Gastroesophageal sphincter (tissue), 4 donors: ENCODE results near the gene CCNI. TPM values are rescaled to one million over a fixed set of nuclear protein-coding genes. Genes with fewer than 3 reads are reported as not detected.
A peak's percentile ranks its signal among the peaks of the same experiment; 100 is the strongest.

ENCODE experiments used
- ATAC-seq: fragments of 150-250 bp; one replicate; pipeline ENCODE4 v1.9.1; 2016; ENCODE audit warnings: mild to moderate bottlenecking, moderate library complexity
- H3K27ac ChIP-seq, 4 donors: fragments of 200-600 bp; sonication (generic) in 3 of 4; 1 replicate in 3 of 4; 2 replicates in 1 of 4; pipeline ENCODE4 v1.5.1; 2016 to 2019
- H3K27me3 ChIP-seq: fragments of 200-600 bp; sonication (generic); one replicate; pipeline ENCODE4 v1.5.1; 2019
- H3K36me3 ChIP-seq, 2 donors: fragments of 200-600 bp; sonication (generic); one replicate each; pipeline ENCODE4 v1.5.1; 2019; ENCODE audit warnings: control low read depth in 1 of 2
- H3K4me1 ChIP-seq, 3 donors: fragments of 200-600 bp; sonication (generic); 1 replicate in 2 of 3; 2 replicates in 1 of 3; pipeline ENCODE4 v1.5.1; 2016 to 2019; ENCODE audit warnings: control low read depth in 2 of 3
- H3K4me3 ChIP-seq, 2 donors: fragments of 200-600 bp; sonication (generic); one replicate each; pipeline ENCODE4 v1.5.1; 2019; ENCODE audit warnings: mild to moderate bottlenecking in 1 of 2, moderate library complexity in 1 of 2
- H3K9me3 ChIP-seq, 3 donors: fragments of 200-600 bp; sonication (generic); one replicate each; pipeline ENCODE4 v1.5.1; 2017 to 2019; ENCODE audit warnings: control low read depth in 2 of 3
- EP300 ChIP-seq: sonication (generic); formaldehyde crosslinking; IDR thresholded peaks from one replicate; pipeline ENCODE4 v1.6.1; 2017; ENCODE audit warnings: antibody characterized with exemption, mild to moderate bottlenecking
- POLR2A ChIP-seq, 2 donors: fragments of 450-650 bp; IDR thresholded peaks; one replicate each; pipeline ENCODE4 v1.6.1; 2017; ENCODE audit warnings: antibody characterized with exemption in 2 of 2, mild to moderate bottlenecking in 2 of 2, moderate library complexity in 1 of 2
- POLR2AphosphoS5 ChIP-seq: sonication (generic); formaldehyde crosslinking; IDR thresholded peaks from one replicate; pipeline ENCODE4 v1.6.1; 2017; ENCODE audit warnings: antibody characterized with exemption
- WGBS, 2 donors: methylation state at CpG; one replicate each; pipeline ENCODE4 v1.1.5; 2018; ENCODE audit warnings: low coverage in 1 of 2; 5-methylcytosine and 5-hydroxymethylcytosine counted together
- total RNA-seq, 4 donors: library from RNA; depleted of rRNA; stranded (reverse); fragments of >200 nt; gene quantifications; one replicate each; pipeline ENCODE4 v1.1.0, GENCODE V29; 2016
- TF ChIP-seq, protein P1 (sequence below), 4 experiments: fragments of 200-600 bp in 2 of 4; fragments of 450-650 bp in 2 of 4; sonication (generic) in 1 of 4; IDR thresholded peaks; one replicate each; pipeline ENCODE4 v1.5.1; 2017 to 2019; ENCODE audit warnings: antibody characterized with exemption in 4 of 4, mild to moderate bottlenecking in 2 of 4, moderate library complexity in 2 of 4

Gene CCNI
- total RNA-seq, 4 donors from 2014 or later, result 307 to 378 (median 358) TPM

DNA sequence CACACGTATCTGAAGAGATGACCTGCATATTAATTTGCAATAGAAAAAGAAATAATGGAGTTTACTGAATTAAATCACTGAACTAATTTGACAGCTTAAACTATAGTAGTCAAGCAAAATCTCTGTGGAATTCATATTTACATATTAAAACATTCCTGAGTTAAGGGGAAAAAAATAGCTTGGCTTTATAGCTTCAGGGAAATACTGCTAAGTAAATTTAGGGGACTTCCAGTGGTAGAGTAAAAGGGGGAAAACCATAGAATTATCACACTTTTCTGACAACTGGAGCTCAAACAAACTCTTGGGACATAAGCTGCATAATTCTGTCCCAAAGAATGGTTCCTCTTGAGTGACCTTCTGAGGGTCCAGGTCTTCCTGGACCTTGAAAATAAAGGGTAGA lies 28.6 kb upstream of the CCNI start:
- TF ChIP-seq, protein P1, sequence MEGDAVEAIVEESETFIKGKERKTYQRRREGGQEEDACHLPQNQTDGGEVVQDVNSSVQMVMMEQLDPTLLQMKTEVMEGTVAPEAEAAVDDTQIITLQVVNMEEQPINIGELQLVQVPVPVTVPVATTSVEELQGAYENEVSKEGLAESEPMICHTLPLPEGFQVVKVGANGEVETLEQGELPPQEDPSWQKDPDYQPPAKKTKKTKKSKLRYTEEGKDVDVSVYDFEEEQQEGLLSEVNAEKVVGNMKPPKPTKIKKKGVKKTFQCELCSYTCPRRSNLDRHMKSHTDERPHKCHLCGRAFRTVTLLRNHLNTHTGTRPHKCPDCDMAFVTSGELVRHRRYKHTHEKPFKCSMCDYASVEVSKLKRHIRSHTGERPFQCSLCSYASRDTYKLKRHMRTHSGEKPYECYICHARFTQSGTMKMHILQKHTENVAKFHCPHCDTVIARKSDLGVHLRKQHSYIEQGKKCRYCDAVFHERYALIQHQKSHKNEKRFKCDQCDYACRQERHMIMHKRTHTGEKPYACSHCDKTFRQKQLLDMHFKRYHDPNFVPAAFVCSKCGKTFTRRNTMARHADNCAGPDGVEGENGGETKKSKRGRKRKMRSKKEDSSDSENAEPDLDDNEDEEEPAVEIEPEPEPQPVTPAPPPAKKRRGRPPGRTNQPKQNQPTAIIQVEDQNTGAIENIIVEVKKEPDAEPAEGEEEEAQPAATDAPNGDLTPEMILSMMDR (IDR thresholded peaks at IDR 0.05), result no peak
- TF ChIP-seq POLR2A (IDR thresholded peaks at IDR 0.05) (no peak), POLR2AphosphoS5 (no peak), EP300 (no peak)
- no peaks in the 10 kb centered on the region for H3K9me3 ChIP-seq
- H3K4me1 ChIP-seq, result peaks cover 6 to 26% (median 13%) of the 10 kb centered on the region in 3 donors
- no peaks in the 10 kb centered on the region for H3K36me3 ChIP-seq
- ATAC-seq, result no peak
- H3K4me3 ChIP-seq, result no peak overlapping the region
- H3K27me3 ChIP-seq, result no peaks in the 10 kb centered on the region
- WGBS, 2 donors, result 33 to 69% methylated on average over 1 of the region's 1 CpG
- peak overlapping the region; percentile 78 to 96 (median 80) for H3K27ac ChIP-seq

DNA sequence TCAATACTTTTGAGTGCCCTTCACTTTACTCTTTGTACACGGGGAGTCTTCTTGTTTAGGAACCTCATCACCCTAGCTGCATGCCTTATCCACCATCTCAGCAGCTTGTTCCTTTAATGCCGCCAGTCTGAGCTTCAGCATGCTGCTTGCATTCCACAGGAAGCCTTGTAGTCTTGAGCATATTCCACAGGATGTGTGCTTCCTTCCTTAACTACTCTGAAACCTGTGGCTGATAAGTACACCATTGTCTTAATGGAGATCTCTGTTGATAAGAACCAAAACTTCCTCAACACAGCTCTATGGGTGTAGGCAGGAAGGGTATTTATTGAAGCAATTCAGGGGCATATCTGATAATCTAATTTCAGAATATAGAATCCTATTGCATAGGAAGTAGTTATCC lies 24.4 kb upstream of the CCNI start:
- no peaks in the 10 kb centered on the region for H3K9me3 ChIP-seq
- no peak overlapping the region for H3K27ac ChIP-seq
- peaks cover 5 to 25% (median 13%) of the 10 kb centered on the region in 3 donors for H3K4me1 ChIP-seq
- no peaks in the 10 kb centered on the region for H3K27me3 ChIP-seq
- H3K36me3 ChIP-seq, result no peaks in the 10 kb centered on the region
- WGBS, 2 donors, result 58 to 79% methylated on average over 2 of the region's 2 CpGs
- no peak for TF ChIP-seq POLR2A (IDR thresholded peaks at IDR 0.05)
- TF ChIP-seq, protein P1 (IDR thresholded peaks at IDR 0.05), result no peak
- no peak for TF ChIP-seq POLR2AphosphoS5
- TF ChIP-seq EP300, result no peak
- ATAC-seq, result no peak
- no peak overlapping the region for H3K4me3 ChIP-seq

DNA sequence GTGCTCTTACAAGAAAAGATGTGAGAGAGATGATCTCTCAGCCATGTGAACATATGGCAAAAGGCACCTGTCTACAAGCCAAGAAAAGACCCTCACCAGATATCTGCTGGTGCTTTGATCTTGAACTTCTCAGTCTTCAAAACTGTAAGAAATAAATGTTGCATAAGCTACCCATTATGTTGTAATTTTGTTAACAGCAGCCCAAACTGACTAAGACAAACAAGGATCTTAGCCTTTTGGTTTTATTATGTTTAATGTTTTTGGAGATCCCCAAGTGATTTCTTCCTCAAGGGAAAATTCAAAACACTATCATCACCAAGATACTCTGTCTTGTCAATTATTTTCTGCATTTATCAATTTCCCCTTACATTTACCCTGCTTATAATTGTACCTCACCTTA lies 21.8 kb upstream of the CCNI start:
- no peak for ATAC-seq
- no peak overlapping the region for H3K27ac ChIP-seq
- peaks cover 0 to 8% (median 6%) of the 10 kb centered on the region in 3 donors for H3K4me1 ChIP-seq
- H3K4me3 ChIP-seq, result no peak overlapping the region
- no peaks in the 10 kb centered on the region for H3K36me3 ChIP-seq
- H3K9me3 ChIP-seq, result no peaks in the 10 kb centered on the region
- H3K27me3 ChIP-seq, result no peaks in the 10 kb centered on the region
- TF ChIP-seq, protein P1 (IDR thresholded peaks at IDR 0.05), result no peak
- TF ChIP-seq POLR2A (IDR thresholded peaks at IDR 0.05), result no peak
- no peak for TF ChIP-seq POLR2AphosphoS5
- no peak for TF ChIP-seq EP300

DNA sequence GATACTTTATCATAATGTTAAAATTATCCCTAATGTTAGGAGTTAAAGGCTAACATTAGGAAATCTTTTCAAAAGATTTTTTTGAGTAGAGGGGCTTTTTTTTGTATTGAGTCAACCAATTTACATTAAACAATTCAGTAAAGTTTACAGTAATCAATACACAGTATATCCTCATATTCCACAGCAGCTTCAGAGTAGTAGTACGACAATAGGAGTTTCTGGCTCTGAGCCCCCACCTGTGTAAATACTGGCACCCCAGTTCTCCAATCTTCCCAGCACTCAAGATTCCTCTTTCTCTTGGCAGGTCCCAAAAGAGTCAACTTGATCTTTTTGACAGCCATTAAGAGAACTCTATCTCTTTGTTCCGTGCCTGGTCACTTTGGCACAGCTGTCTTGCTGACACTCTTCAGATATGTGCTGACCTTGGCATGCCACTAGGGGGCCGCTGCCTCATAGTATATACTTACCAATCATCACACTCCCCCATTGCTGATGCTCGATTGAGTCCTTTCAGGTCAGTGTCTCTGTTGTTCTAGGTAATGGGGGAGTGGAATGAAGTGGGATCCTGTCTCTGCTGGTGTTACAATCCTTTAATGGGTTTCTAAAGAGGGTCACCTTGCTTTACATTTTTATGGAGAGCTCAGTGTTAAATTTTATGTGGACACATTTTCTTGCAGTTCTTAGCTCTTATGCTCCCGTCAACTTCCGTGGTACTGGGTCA lies 19.5 kb upstream of the CCNI start:
- no peaks in the 10 kb centered on the region for H3K27me3 ChIP-seq
- TF ChIP-seq POLR2AphosphoS5 (peak; percentile 19), POLR2A (IDR thresholded peaks at IDR 0.05) (no peak)
- TF ChIP-seq, protein P1 (IDR thresholded peaks at IDR 0.05), result peak; percentile 72 to 84 (median 81)
- no peak overlapping the region for H3K4me3 ChIP-seq
- peaks cover 0 to 8% (median 6%) of the 10 kb centered on the region in 3 donors for H3K4me1 ChIP-seq
- H3K36me3 ChIP-seq, result no peaks in the 10 kb centered on the region
- H3K9me3 ChIP-seq, result no peaks in the 10 kb centered on the region
- 7 to 26% methylated on average over 4 to 6 of the region's 6 CpGs for WGBS, 2 donors
- H3K27ac ChIP-seq, result no peak overlapping the region
- ATAC-seq, result peak; percentile 81

DNA sequence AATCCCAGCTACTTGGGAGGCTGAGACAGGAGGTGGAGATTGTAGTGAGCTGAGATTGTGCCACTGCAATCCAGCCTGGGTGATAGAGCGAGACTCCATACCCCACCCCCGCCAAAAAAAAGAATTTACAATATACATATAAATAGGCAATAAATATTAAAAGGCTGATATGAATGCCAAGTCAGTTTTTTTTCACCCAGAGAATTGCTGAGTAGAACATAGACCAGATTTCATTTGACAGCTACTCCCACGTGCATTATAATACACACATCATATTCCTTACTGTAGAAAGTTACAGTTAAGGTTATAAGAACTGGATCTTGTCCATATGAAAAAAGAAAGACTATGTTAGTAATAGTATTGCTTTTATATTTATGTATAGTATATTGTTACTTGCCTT lies 18.7 kb upstream of the CCNI start:
- 65 to 75% methylated on average over 3 of the region's 3 CpGs for WGBS, 2 donors
- no peaks in the 10 kb centered on the region for H3K9me3 ChIP-seq
- H3K27ac ChIP-seq, result no peak overlapping the region
- no peak for ATAC-seq
- H3K4me1 ChIP-seq, result peaks cover 0 to 8% (median 6%) of the 10 kb centered on the region in 3 donors
- H3K36me3 ChIP-seq, result no peaks in the 10 kb centered on the region
- TF ChIP-seq POLR2AphosphoS5 (no peak), EP300 (no peak), POLR2A (IDR thresholded peaks at IDR 0.05) (no peak)
- TF ChIP-seq, protein P1 (IDR thresholded peaks at IDR 0.05), result no peak
- H3K4me3 ChIP-seq, result no peak overlapping the region
- no peaks in the 10 kb centered on the region for H3K27me3 ChIP-seq
